ENCODE results near the gene CFAP97D2. TPM values are rescaled to one million over a fixed set of nuclear protein-coding genes. Genes with fewer than 3 reads are reported as not detected.
"Not testable (repeated sequence)": the region's sequence is repeated elsewhere in the genome, so short reads cannot be mapped to it uniquely, and the experiment has no call there.

Gene CFAP97D2
- total RNA-seq, 4 donors from 2014 or later: not detected

- H3K27me3 ChIP-seq: no peaks in the 10 kb centered on the region
- WGBS: 69% methylated on average over 1 of the region's 1 CpG
- peaks cover 0 to under 1% (median 0%) of the 10 kb centered on the region in 4 donors for H3K4me1 ChIP-seq
- DNase-seq (ENCODE audit: extremely low spot score): no peak
- no peak overlapping the region for H3K27ac ChIP-seq (replicated peaks in 1 of 4)
- no peak for TF ChIP-seq CTCF (IDR thresholded peaks at IDR 0.05)
- TF ChIP-seq POLR2A (IDR thresholded peaks at IDR 0.05; ENCODE audit: low read depth): no peak
- no peak for TF ChIP-seq POLR2AphosphoS5 (IDR thresholded peaks at IDR 0.05)
- TF ChIP-seq EP300 (IDR thresholded peaks at IDR 0.05): no peak
- no peaks in the 10 kb centered on the region for H3K36me3 ChIP-seq
- H3K4me3 ChIP-seq: no peak overlapping the region
- intact Hi-C loops (cut with DNase I): no loop called here
- peaks cover 0 to 12% (median 6%) of the 10 kb centered on the region in 4 donors for H3K9me3 ChIP-seq
Measured at GRCh38 chr13:114173745-114174144, 5.3 kb upstream of the CFAP97D2 start.

- Histone ChIP-seq H3K9me3 (peaks cover 0 to 12% (median 6%) of the 10 kb centered on the region in 4 donors), H3K4me1 (peaks cover 0 to 7% (median 4%) of the 10 kb centered on the region in 4 donors), H3K36me3 (no peaks in the 10 kb centered on the region), H3K4me3 (no peak overlapping the region), H3K27me3 (no peaks in the 10 kb centered on the region), H3K27ac (replicated peaks in 1 of 4) (no peak overlapping the region)
- intact Hi-C loops (cut with DNase I): no loop called here
- DNase-seq (ENCODE audit: extremely low spot score): no peak
- WGBS: 67% methylated on average over 3 of the region's 3 CpGs
- no peak for TF ChIP-seq CTCF (IDR thresholded peaks at IDR 0.05)
- TF ChIP-seq EP300 (IDR thresholded peaks at IDR 0.05): no peak
- TF ChIP-seq POLR2AphosphoS5 (IDR thresholded peaks at IDR 0.05): no peak
- no peak for TF ChIP-seq POLR2A (IDR thresholded peaks at IDR 0.05; ENCODE audit: low read depth)
Measured at GRCh38 chr13:114174529-114174961, 4.5 kb upstream of the CFAP97D2 start.

GRCh38 chr13:114176359-114176902, 2.6 kb upstream of the CFAP97D2 start:
- intact Hi-C loops (cut with DNase I); H3K4me1 ChIP-seq; H3K36me3 ChIP-seq; H3K4me3 ChIP-seq; H3K27ac ChIP-seq (replicated peaks in 1 of 4); H3K27me3 ChIP-seq; DNase-seq (ENCODE audit: extremely low spot score): not testable (repeated sequence)
- WGBS: 79% methylated on average over 11 of the region's 14 CpGs
- peaks cover 0 to 12% (median 6%) of the 10 kb centered on the region in 4 donors for H3K9me3 ChIP-seq

- DNase-seq (ENCODE audit: extremely low spot score): no peak
- Histone ChIP-seq H3K36me3 (no peaks in the 10 kb centered on the region), H3K27me3 (no peaks in the 10 kb centered on the region), H3K27ac (replicated peaks in 1 of 4) (no peak overlapping the region), H3K4me3 (no peak overlapping the region), H3K4me1 (peaks cover 0 to 7% (median 4%) of the 10 kb centered on the region in 4 donors), H3K9me3 (peaks cover 0 to 12% (median 6%) of the 10 kb centered on the region in 4 donors)
- 50% methylated on average over 10 of the region's 12 CpGs for WGBS
- TF ChIP-seq CTCF (IDR thresholded peaks at IDR 0.05) (no peak), POLR2A (IDR thresholded peaks at IDR 0.05; ENCODE audit: low read depth) (no peak), POLR2AphosphoS5 (IDR thresholded peaks at IDR 0.05) (no peak), EP300 (IDR thresholded peaks at IDR 0.05) (no peak)
- intact Hi-C loops (cut with DNase I): no loop called here
Measured at GRCh38 chr13:114177245-114178010, 1.6 kb upstream of the CFAP97D2 start.

- Histone ChIP-seq H3K27me3 (no peaks in the 10 kb centered on the region), H3K9me3 (no peaks in the 10 kb centered on the region), H3K36me3 (no peaks in the 10 kb centered on the region), H3K27ac (replicated peaks in 1 of 4) (no peak overlapping the region), H3K4me3 (no peak overlapping the region), H3K4me1 (peaks cover 0 to 11% (median 8%) of the 10 kb centered on the region in 4 donors)
- intact Hi-C loops (cut with DNase I): no loop called here
- peak; percentile 55 for DNase-seq (ENCODE audit: extremely low spot score)
- WGBS: 63% methylated on average over 6 of the region's 15 CpGs
- TF ChIP-seq POLR2AphosphoS5 (IDR thresholded peaks at IDR 0.05) (no peak), POLR2A (IDR thresholded peaks at IDR 0.05; ENCODE audit: low read depth) (no peak), CTCF (IDR thresholded peaks at IDR 0.05) (no peak), EP300 (IDR thresholded peaks at IDR 0.05) (no peak)
Measured at GRCh38 chr13:114185182-114185971, 6.3 kb downstream of the CFAP97D2 start.
